Measurements from ENCODE around the gene HRAS.

GRCh38 chr11:553083-553987 lies 18.0 kb upstream of the HRAS start:
- TF ChIP-seq SIN3A (IDR thresholded peaks at IDR 0.05; ENCODE audit: low read depth) (no peak), POLR2AphosphoS5 (IDR thresholded peaks at IDR 0.05; ENCODE audit: low read depth, low read length) (no peak), YY1 (IDR thresholded peaks at IDR 0.05; ENCODE audit: extremely low read depth, insufficient replicate concordance, low read depth, low read length) (no peak), SP1 (IDR thresholded peaks at IDR 0.05; ENCODE audit: low read depth) (no peak), ZBTB33 (IDR thresholded peaks at IDR 0.05; ENCODE audit: extremely low read depth, insufficient replicate concordance, low read length) (no peak), POLR2A (IDR thresholded peaks at IDR 0.05; ENCODE audit: borderline replicate concordance, extremely low read depth, insufficient read depth, insufficient read length) (no peak)

Data from HCT116 (cell line).